ENCODE results near the gene STT3B. TPM values are rescaled to one million over a fixed set of nuclear protein-coding genes. Genes with fewer than 3 reads are reported as not detected.

The STT3B gene
- total and polyA plus RNA-seq, 2 of the 13 experiments (the other 11 are each of a cell fraction or from before 2014, with no cell fraction given): 85.0 to 205 TPM

GRCh38 chr3:31532587-31533168 is at the start of gene STT3B (continued):
- TF ChIP-seq SKIL (CRISPR knock-in tag; IDR thresholded peaks at IDR 0.05; ENCODE audit: borderline replicate concordance): peak; percentile 11; the same call in 1 of the 2 replicates
- no peak for TF ChIP-seq PAWR (CRISPR knock-in tag; IDR thresholded peaks at IDR 0.05; ENCODE audit: borderline replicate concordance)
- no peak for TF ChIP-seq ZNF407 (CRISPR knock-in tag; IDR thresholded peaks at IDR 0.05; ENCODE audit: not compliant biosample characterization)
- no peak for TF ChIP-seq TFAP4 (IDR thresholded peaks at IDR 0.05; ENCODE audit: borderline replicate concordance, low read depth)
- TF ChIP-seq ZBTB46 (CRISPR knock-in tag; IDR thresholded peaks at IDR 0.05; ENCODE audit: borderline replicate concordance): peak; percentile 81; the same call in 1 of the 2 replicates
- no peak for TF ChIP-seq CEBPB (IDR thresholded peaks at IDR 0.05; ENCODE audit: borderline replicate concordance, low read depth, low read length)
- 0 out of 2 replicates have a peak, but pooled peaks have one; percentile 45 for TF ChIP-seq HNRNPL (IDR thresholded peaks at IDR 0.05; ENCODE audit: low read depth, low read length)
- TF ChIP-seq ZNF549 (CRISPR knock-in tag; IDR thresholded peaks at IDR 0.05): no peak
- TF ChIP-seq KLF16 (CRISPR knock-in tag; IDR thresholded peaks at IDR 0.05): 0 out of 4 replicates have a peak, but pooled peaks of 1 of the 2 experiments have one; percentile 6
- no peak for TF ChIP-seq CCAR2 (optimal IDR thresholded peaks at IDR 0.05; ENCODE audit: low read depth, low read length)
- 0 out of 2 replicates have a peak, but pooled peaks have one; percentile 15 for TF ChIP-seq ZNF780A (CRISPR knock-in tag; IDR thresholded peaks at IDR 0.05)
- no peak for TF ChIP-seq ZNF75D (CRISPR knock-in tag; IDR thresholded peaks at IDR 0.05; ENCODE audit: borderline replicate concordance)
- TF ChIP-seq RARA (CRISPR knock-in tag; IDR thresholded peaks at IDR 0.05): no peak
- no peak for TF ChIP-seq ZNF629 (CRISPR knock-in tag; conservative IDR thresholded peaks at IDR 0.05)
- no peak for TF ChIP-seq ZNF788 (CRISPR knock-in tag; IDR thresholded peaks at IDR 0.05; ENCODE audit: borderline replicate concordance)
- no peak; the same call in 1 of the 2 replicates for TF ChIP-seq ZNF768 (CRISPR knock-in tag; IDR thresholded peaks at IDR 0.05)
